Activated CD4-positive, alpha-beta T cell treated with anti-CD3 and anti-CD28 coated beads for 36 hours (primary cell): Measurements from ENCODE around the gene FAM72D. TPM values are rescaled to one million over a fixed set of nuclear protein-coding genes. Genes with fewer than 3 reads are reported as not detected.

ENCODE experiments used
- total RNA-seq, 2 experiments: library from RNA; stranded (reverse); gene quantifications; one replicate each; pipeline ENCODE4 v1.2.3, GENCODE V29; 2021

FAM72D gene
- total RNA-seq, 2 experiments from 2014 or later: 25.9 to 33.0 TPM

Other genes with a start within 250 kb of the FAM72D start
- 10 to 100 TPM; 17.4 to 19.8 TPM for gene SRGAP2B, start 646 bp upstream of the FAM72D start, total RNA-seq
- not detected for gene PPIAL4D, start 146.2 kb downstream of the FAM72D start, total RNA-seq